GM21360 (cell line): Measurements from ENCODE around the gene PRRG1.
"Not testable (repeated sequence)": the region's sequence is repeated elsewhere in the genome, so short reads cannot be mapped to it uniquely, and the experiment has no call there.

Source experiments
- ATAC-seq: cut with Tn5 transposase; IDR thresholded peaks from one replicate; pipeline ENCODE4 v1.9.1; 2021; ENCODE audit warnings: mild to moderate bottlenecking, moderate library complexity; ENCODE audit not compliant: unreplicated experiment

The PRRG1 gene

GRCh38 chrX:37462346-37462745, 113.2 kb downstream of the PRRG1 start:
- no peak for ATAC-seq

GRCh38 chrX:37468124-37468739, 119.1 kb downstream of the PRRG1 start:
- ATAC-seq: no peak

- no peak for ATAC-seq
These were observed 121.5 kb downstream of the PRRG1 start for GRCh38 chrX:37470711-37471110.

- ATAC-seq: no peak
These were observed 123.7 kb downstream of the PRRG1 start for GRCh38 chrX:37472836-37473235.

GRCh38 chrX:37474478-37474877, 125.3 kb downstream of the PRRG1 start:
- ATAC-seq: no peak

- no peak for ATAC-seq
These were observed 127.5 kb downstream of the PRRG1 start for GRCh38 chrX:37476571-37477170.

GRCh38 chrX:37484335-37484734, 135.2 kb downstream of the PRRG1 start:
- ATAC-seq: not testable (repeated sequence)

- ATAC-seq: no peak
These were observed 136.3 kb downstream of the PRRG1 start for GRCh38 chrX:37485429-37485828.

- no peak for ATAC-seq
These were observed 138.1 kb downstream of the PRRG1 start for GRCh38 chrX:37487271-37487670.

- ATAC-seq: no peak
These were observed 139.2 kb downstream of the PRRG1 start for GRCh38 chrX:37488323-37488722.

GRCh38 chrX:37491686-37492085, 142.5 kb downstream of the PRRG1 start:
- ATAC-seq: no peak

- ATAC-seq: peak; percentile 80
These were observed 146.6 kb downstream of the PRRG1 start for GRCh38 chrX:37495760-37496159.

- not testable (repeated sequence) for ATAC-seq
These were observed 148.0 kb downstream of the PRRG1 start for GRCh38 chrX:37497126-37497525.

GRCh38 chrX:37498323-37498722, 149.2 kb downstream of the PRRG1 start:
- ATAC-seq: not testable (repeated sequence)

- ATAC-seq: not testable (repeated sequence)
These were observed 150.5 kb downstream of the PRRG1 start for GRCh38 chrX:37499649-37500048.

- no peak for ATAC-seq
These were observed 155.8 kb downstream of the PRRG1 start for GRCh38 chrX:37504991-37505390.
